DOHH2 (cell line): Measurements from ENCODE around the gene CDKN2AIP.

Experiments used
- CTCF ChIP-seq: fragments of 200-600 bp; sonication (generic); IDR thresholded peaks from one replicate; pipeline ENCODE4 v1.5.1; 2014; ENCODE audit warnings: antibody characterized with exemption, mild to moderate bottlenecking, low read depth, low read length; ENCODE audit not compliant: poor library complexity, severe bottlenecking
- EZH2phosphoT487 ChIP-seq: fragments of 200-600 bp; sonication (generic); IDR thresholded peaks from 2 replicates; pipeline ENCODE4 v1.6.1; 2017; ENCODE audit warnings: borderline replicate concordance, mild to moderate bottlenecking, antibody characterized with exemption, low read length, moderate library complexity, mixed read lengths

DNA sequence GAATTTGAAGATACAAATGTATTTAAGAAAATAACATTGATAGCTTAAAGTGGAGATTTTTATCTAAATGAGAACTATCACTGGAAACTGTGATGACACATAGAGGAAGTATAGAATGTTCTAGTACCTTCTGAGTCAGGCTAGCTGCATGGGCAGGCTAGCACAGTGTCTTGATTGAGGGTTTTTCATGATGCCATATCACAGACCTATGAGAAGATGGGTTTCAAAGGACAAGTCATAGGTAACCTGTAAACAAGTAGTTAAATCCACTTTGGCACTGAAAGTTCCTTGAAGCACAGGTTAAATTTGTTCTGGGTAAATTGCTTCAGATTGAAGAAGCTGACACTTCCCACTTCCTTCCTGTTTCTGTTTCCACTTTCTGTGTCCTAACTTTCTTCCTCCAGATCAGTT lies 48.2 kb upstream of the CDKN2AIP start:
- TF ChIP-seq CTCF (no peak), EZH2phosphoT487 (no peak)
